Liver (tissue), 9 donors: ENCODE data around the gene WDR82. TPM values are rescaled to one million over a fixed set of nuclear protein-coding genes. Genes with fewer than 3 reads are reported as not detected.

ENCODE experiments used
- DNase-seq: peaks from one replicate; pipeline ENCODE4 v3.0.0-alpha.2; 2017; ENCODE audit warnings: low spot score
- H3K27ac ChIP-seq, 2 donors: one replicate each; pipeline ENCODE4 v1.7.0; 2013; ENCODE audit warnings: inconsistent platforms in 2 of 2, low read length in 2 of 2, control low read depth in 1 of 2, low read depth in 1 of 2, mild to moderate bottlenecking in 1 of 2
- H3K27me3 ChIP-seq, 4 donors: one replicate each; pipeline versions ENCODE4 v1.6.1 to v1.7.0; 2013; ENCODE audit warnings: low read length in 3 of 4, inconsistent platforms in 1 of 4, mild to moderate bottlenecking in 1 of 4, moderate library complexity in 1 of 4; ENCODE audit not compliant: control insufficient read depth in 4 of 4, insufficient read depth in 4 of 4
- H3K36me3 ChIP-seq, 4 donors: one replicate each; pipeline versions ENCODE4 v1.6.1 to v1.7.0; 2013; ENCODE audit warnings: low read length in 3 of 4, mild to moderate bottlenecking in 3 of 4, low read depth in 1 of 4, moderate library complexity in 1 of 4; ENCODE audit not compliant: control insufficient read depth in 4 of 4, insufficient read depth in 3 of 4
- H3K4me1 ChIP-seq, 4 donors: one replicate each; pipeline versions ENCODE4 v1.6.1 to v1.7.0; 2013; ENCODE audit warnings: low read length in 3 of 4, mild to moderate bottlenecking in 3 of 4, moderate library complexity in 1 of 4; ENCODE audit not compliant: control insufficient read depth in 4 of 4, insufficient read depth in 4 of 4
- H3K4me3 ChIP-seq, 3 donors: one replicate each; pipeline versions ENCODE4 v1.6.1 to v1.7.0; 2013; ENCODE audit warnings: low read length in 3 of 3, control low read depth in 1 of 3, low read depth in 1 of 3, mild to moderate bottlenecking in 1 of 3
- H3K9ac ChIP-seq, 2 donors: one replicate each; pipeline ENCODE4 v1.7.0; 2013; ENCODE audit warnings: low read length in 2 of 2, mild to moderate bottlenecking in 2 of 2, moderate library complexity in 2 of 2, control low read depth in 1 of 2, low read depth in 1 of 2
- H3K9me3 ChIP-seq, 4 donors: one replicate each; pipeline versions ENCODE4 v1.6.1 to v1.7.0; 2013; ENCODE audit warnings: low read length in 3 of 4; ENCODE audit not compliant: control insufficient read depth in 4 of 4
- EGR1 ChIP-seq, 2 donors: IDR thresholded peaks; 2 replicates each; pipeline ENCODE4 v1.6.1; 2016 to 2018; ENCODE audit warnings: antibody characterized with exemption in 2 of 2, low read depth in 2 of 2
- FOXA1 ChIP-seq: IDR thresholded peaks from 2 replicates; pipeline ENCODE4 v1.6.1; 2016; ENCODE audit warnings: antibody characterized with exemption
- FOXA2 ChIP-seq: IDR thresholded peaks from 2 replicates; pipeline ENCODE4 v1.6.1; 2016; ENCODE audit warnings: antibody characterized with exemption
- GABPA ChIP-seq, 2 donors: IDR thresholded peaks in 1 of 2; conservative IDR thresholded peaks in 1 of 2; 2 replicates each; pipeline ENCODE4 v1.6.1; 2016; ENCODE audit warnings: antibody characterized with exemption in 2 of 2, mild to moderate bottlenecking in 1 of 2, moderate library complexity in 1 of 2
- HNF4A ChIP-seq, 2 donors: conservative IDR thresholded peaks; 2 replicates each; pipeline ENCODE4 v1.6.1; 2016; ENCODE audit warnings: antibody characterized with exemption in 2 of 2, mild to moderate bottlenecking in 2 of 2
- HNF4G ChIP-seq: IDR thresholded peaks from 2 replicates; pipeline ENCODE4 v1.6.1; 2016; ENCODE audit warnings: antibody characterized with exemption
- JUND ChIP-seq, 2 donors: IDR thresholded peaks; 2 replicates each; pipeline ENCODE4 v1.6.1; 2016; ENCODE audit warnings: antibody characterized with exemption in 2 of 2
- NR2F2 ChIP-seq: IDR thresholded peaks from 2 replicates; pipeline ENCODE4 v1.6.1; 2016; ENCODE audit warnings: antibody characterized with exemption
- RAD21 ChIP-seq, 2 donors: IDR thresholded peaks; 2 replicates each; pipeline ENCODE4 v1.6.1; 2016; ENCODE audit warnings: antibody characterized with exemption in 2 of 2, mild to moderate bottlenecking in 2 of 2
- RXRA ChIP-seq, 2 donors: IDR thresholded peaks; 2 replicates each; pipeline ENCODE4 v1.6.1; 2017 to 2018; ENCODE audit warnings: antibody characterized with exemption in 2 of 2, mild to moderate bottlenecking in 1 of 2
- SP1 ChIP-seq: IDR thresholded peaks from 2 replicates; pipeline ENCODE4 v1.6.1; 2018; ENCODE audit warnings: antibody characterized with exemption, mild to moderate bottlenecking
- TAF1 ChIP-seq: conservative IDR thresholded peaks from 2 replicates; pipeline ENCODE4 v1.6.1; 2016; ENCODE audit warnings: antibody characterized with exemption, mild to moderate bottlenecking
- YY1 ChIP-seq: IDR thresholded peaks from 2 replicates; pipeline ENCODE4 v1.6.1; 2016; ENCODE audit warnings: antibody characterized with exemption, mild to moderate bottlenecking
- WGBS: extraction: QIAGEN DNeasy Blood & Tissue Kit; methylation state at CpG from one replicate; pipeline ENCODE4 v1.1.7; 2013; 5-methylcytosine and 5-hydroxymethylcytosine counted together
- polyA plus RNA-seq, 2 donors: library from polyadenylated mRNA; stranded (reverse) in 1 of 2; unstranded in 1 of 2; fragments of 200-250 nt in 1 of 2; fragments of >200 nt in 1 of 2; fragmentation: Nextera tagmentation in 1 of 2; extraction: Ambion mirVana in 1 of 2; gene quantifications; one replicate each; pipeline versions ENCODE4 v1.2.1 to v1.2.3, GENCODE V29; 2013 to 2015
- total RNA-seq, 2 donors: library from RNA; depleted of rRNA; stranded (reverse); fragments of >200 nt; gene quantifications; one replicate each; pipeline ENCODE4 v1.2.3, GENCODE V29; 2014
- TF ChIP-seq, protein P1 (sequence below): IDR thresholded peaks from 2 replicates; pipeline ENCODE4 v1.6.1; 2016; ENCODE audit warnings: antibody characterized with exemption
- TF ChIP-seq, protein P2 (sequence below): IDR thresholded peaks from 2 replicates; pipeline ENCODE4 v1.6.1; 2016; ENCODE audit warnings: antibody characterized with exemption, mild to moderate bottlenecking
- TF ChIP-seq, protein P3 (sequence below): IDR thresholded peaks from 2 replicates; pipeline ENCODE4 v1.6.1; 2016; ENCODE audit warnings: antibody characterized with exemption
- TF ChIP-seq, protein P4 (sequence below): fragments of 150-350 bp; IDR thresholded peaks from 2 replicates; pipeline ENCODE4 v1.5.1; 2017; ENCODE audit warnings: improper control_type of control experiment, low read depth, low read length; ENCODE audit not compliant: missing input control
- TF ChIP-seq, protein P5 (sequence below): IDR thresholded peaks from 2 replicates; pipeline ENCODE4 v1.6.1; 2016; ENCODE audit warnings: antibody characterized with exemption
- donor health status: healthy.
- donor health status: healthy.
- donor health status: healthy.
- donor health status: healthy.
- donor health status: healthy.

Gene WDR82
- total and polyA plus RNA-seq, 4 donors: 4.3 to 44.3 (median 25.5) TPM

DNA sequence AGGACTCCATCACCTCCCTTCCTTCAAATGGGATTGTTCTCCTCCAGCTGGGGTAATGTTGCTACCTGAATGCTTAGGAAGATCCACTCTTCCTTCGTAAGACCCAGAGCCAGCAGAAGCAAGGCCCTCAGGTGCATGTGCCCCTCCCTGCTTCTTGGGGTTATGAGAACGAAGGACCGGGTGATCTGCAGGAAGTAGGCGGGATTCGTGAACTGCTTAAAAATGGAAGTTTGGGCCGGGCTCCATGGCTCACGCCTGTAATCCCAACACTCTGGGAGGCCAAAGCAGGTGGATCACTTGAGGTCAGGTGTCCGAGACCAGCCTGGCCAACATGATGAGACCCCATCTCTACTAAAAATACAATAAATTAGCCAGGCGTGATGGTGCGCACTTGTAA, 61.0 kb downstream of the WDR82 start:
- 77% methylated on average over 10 of the region's 10 CpGs for WGBS
- H3K36me3 ChIP-seq: peaks cover 12 to 33% (median 29%) of the 10 kb centered on the region in 4 donors
- H3K9ac ChIP-seq: no peak overlapping the region
- H3K27me3 ChIP-seq: no peaks in the 10 kb centered on the region
- TF ChIP-seq GABPA (IDR thresholded peaks at IDR 0.05 in 1 of 2, conservative IDR thresholded peaks at IDR 0.05 in 1 of 2): no peak
- no peak for TF ChIP-seq TAF1
- no peak for TF ChIP-seq EGR1 (IDR thresholded peaks at IDR 0.05; ENCODE audit: low read depth in 2 of 2)
- TF ChIP-seq SP1: no peak
- no peak for TF ChIP-seq JUND (IDR thresholded peaks at IDR 0.05)
- TF ChIP-seq, protein P1, sequence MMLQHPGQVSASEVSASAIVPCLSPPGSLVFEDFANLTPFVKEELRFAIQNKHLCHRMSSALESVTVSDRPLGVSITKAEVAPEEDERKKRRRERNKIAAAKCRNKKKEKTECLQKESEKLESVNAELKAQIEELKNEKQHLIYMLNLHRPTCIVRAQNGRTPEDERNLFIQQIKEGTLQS: no peak
- TF ChIP-seq FOXA1: no peak
- TF ChIP-seq RAD21 (IDR thresholded peaks at IDR 0.05): no peak
- TF ChIP-seq, protein P2, sequence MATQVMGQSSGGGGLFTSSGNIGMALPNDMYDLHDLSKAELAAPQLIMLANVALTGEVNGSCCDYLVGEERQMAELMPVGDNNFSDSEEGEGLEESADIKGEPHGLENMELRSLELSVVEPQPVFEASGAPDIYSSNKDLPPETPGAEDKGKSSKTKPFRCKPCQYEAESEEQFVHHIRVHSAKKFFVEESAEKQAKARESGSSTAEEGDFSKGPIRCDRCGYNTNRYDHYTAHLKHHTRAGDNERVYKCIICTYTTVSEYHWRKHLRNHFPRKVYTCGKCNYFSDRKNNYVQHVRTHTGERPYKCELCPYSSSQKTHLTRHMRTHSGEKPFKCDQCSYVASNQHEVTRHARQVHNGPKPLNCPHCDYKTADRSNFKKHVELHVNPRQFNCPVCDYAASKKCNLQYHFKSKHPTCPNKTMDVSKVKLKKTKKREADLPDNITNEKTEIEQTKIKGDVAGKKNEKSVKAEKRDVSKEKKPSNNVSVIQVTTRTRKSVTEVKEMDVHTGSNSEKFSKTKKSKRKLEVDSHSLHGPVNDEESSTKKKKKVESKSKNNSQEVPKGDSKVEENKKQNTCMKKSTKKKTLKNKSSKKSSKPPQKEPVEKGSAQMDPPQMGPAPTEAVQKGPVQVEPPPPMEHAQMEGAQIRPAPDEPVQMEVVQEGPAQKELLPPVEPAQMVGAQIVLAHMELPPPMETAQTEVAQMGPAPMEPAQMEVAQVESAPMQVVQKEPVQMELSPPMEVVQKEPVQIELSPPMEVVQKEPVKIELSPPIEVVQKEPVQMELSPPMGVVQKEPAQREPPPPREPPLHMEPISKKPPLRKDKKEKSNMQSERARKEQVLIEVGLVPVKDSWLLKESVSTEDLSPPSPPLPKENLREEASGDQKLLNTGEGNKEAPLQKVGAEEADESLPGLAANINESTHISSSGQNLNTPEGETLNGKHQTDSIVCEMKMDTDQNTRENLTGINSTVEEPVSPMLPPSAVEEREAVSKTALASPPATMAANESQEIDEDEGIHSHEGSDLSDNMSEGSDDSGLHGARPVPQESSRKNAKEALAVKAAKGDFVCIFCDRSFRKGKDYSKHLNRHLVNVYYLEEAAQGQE: no peak
- no peak for TF ChIP-seq NR2F2
- no peak for TF ChIP-seq HNF4A (conservative IDR thresholded peaks at IDR 0.05)
- no peak for DNase-seq
- H3K4me3 ChIP-seq: no peak overlapping the region
- peaks cover 0 to 34% (median 16%) of the 10 kb centered on the region in 4 donors for H3K4me1 ChIP-seq
- H3K27ac ChIP-seq: peak overlapping the region; percentile 75 to 78
- H3K9me3 ChIP-seq: no peaks in the 10 kb centered on the region

DNA sequence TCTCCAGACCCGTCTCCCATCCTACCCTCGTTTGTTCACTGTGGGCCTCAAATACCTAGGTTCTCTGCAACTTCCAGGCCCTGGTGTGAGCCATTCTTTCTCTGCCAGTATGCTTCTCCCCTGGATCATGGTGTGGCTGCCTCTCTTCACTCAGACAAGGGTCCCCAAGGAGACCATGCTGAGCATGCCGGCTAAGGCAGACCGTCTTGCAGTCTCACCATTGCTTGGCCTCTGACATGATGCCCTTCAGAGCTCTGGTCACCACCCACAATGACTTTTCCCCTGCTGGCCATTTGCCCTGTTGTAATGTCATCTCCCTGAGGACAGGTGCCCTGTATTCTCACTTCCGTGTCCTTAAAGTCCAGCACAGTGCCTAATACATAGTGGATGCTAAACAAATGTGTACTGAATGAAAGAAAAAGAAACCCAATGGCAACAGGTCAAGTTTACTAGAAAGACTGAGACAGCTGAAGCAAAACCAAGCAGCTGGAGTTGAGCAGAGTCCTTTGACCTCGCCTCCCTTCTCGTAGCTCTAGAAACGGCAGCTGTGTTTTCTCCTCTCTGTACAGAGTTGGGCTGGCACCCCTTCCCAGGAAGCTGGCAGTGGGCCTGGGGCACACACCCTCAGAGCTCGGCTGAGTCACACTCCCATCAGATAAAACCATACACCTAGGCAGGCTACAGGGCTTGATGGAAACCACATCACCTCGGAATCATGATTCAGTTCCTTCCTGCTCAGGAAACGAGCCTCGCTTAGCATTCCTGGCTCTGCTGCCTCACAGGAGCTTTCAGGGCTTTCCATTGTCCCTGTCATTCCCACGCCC, 61.7 kb downstream of the WDR82 start:
- no peak overlapping the region for H3K4me3 ChIP-seq
- no peaks in the 10 kb centered on the region for H3K27me3 ChIP-seq
- TF ChIP-seq, protein P2: no peak
- TF ChIP-seq NR2F2 (peak; percentile 79), TAF1 (no peak), EGR1 (IDR thresholded peaks at IDR 0.05; ENCODE audit: low read depth in 2 of 2) (peak in 1 of 2 donors; percentile 38), YY1 (peak; percentile 58), HNF4G (no peak), JUND (IDR thresholded peaks at IDR 0.05) (peak; percentile 85 to 91), SP1 (peak; percentile 67), RAD21 (IDR thresholded peaks at IDR 0.05) (peak; percentile 2 to 11), RXRA (IDR thresholded peaks at IDR 0.05) (peak; percentile 84 to 93), GABPA (IDR thresholded peaks at IDR 0.05 in 1 of 2, conservative IDR thresholded peaks at IDR 0.05 in 1 of 2) (peak in 1 of 2 donors; percentile 32), FOXA2 (no peak), FOXA1 (no peak), HNF4A (conservative IDR thresholded peaks at IDR 0.05) (peak; percentile 62 to 74)
- TF ChIP-seq, protein P3, sequence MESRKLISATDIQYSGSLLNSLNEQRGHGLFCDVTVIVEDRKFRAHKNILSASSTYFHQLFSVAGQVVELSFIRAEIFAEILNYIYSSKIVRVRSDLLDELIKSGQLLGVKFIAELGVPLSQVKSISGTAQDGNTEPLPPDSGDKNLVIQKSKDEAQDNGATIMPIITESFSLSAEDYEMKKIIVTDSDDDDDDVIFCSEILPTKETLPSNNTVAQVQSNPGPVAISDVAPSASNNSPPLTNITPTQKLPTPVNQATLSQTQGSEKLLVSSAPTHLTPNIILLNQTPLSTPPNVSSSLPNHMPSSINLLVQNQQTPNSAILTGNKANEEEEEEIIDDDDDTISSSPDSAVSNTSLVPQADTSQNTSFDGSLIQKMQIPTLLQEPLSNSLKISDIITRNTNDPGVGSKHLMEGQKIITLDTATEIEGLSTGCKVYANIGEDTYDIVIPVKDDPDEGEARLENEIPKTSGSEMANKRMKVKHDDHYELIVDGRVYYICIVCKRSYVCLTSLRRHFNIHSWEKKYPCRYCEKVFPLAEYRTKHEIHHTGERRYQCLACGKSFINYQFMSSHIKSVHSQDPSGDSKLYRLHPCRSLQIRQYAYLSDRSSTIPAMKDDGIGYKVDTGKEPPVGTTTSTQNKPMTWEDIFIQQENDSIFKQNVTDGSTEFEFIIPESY: no peak
- TF ChIP-seq, protein P4, sequence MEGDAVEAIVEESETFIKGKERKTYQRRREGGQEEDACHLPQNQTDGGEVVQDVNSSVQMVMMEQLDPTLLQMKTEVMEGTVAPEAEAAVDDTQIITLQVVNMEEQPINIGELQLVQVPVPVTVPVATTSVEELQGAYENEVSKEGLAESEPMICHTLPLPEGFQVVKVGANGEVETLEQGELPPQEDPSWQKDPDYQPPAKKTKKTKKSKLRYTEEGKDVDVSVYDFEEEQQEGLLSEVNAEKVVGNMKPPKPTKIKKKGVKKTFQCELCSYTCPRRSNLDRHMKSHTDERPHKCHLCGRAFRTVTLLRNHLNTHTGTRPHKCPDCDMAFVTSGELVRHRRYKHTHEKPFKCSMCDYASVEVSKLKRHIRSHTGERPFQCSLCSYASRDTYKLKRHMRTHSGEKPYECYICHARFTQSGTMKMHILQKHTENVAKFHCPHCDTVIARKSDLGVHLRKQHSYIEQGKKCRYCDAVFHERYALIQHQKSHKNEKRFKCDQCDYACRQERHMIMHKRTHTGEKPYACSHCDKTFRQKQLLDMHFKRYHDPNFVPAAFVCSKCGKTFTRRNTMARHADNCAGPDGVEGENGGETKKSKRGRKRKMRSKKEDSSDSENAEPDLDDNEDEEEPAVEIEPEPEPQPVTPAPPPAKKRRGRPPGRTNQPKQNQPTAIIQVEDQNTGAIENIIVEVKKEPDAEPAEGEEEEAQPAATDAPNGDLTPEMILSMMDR: peak; percentile 4
- TF ChIP-seq, protein P1: peak; percentile 8
- TF ChIP-seq, protein P5, sequence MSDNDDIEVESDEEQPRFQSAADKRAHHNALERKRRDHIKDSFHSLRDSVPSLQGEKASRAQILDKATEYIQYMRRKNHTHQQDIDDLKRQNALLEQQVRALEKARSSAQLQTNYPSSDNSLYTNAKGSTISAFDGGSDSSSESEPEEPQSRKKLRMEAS: peak; percentile 72
- H3K9ac ChIP-seq: no peak overlapping the region
- no peaks in the 10 kb centered on the region for H3K9me3 ChIP-seq
- peak overlapping the region; percentile 75 to 78 for H3K27ac ChIP-seq
- peaks cover 17 to 39% (median 35%) of the 10 kb centered on the region in 4 donors for H3K36me3 ChIP-seq
- peaks cover 0 to 40% (median 19%) of the 10 kb centered on the region in 4 donors for H3K4me1 ChIP-seq
- 29% methylated on average over 13 of the region's 13 CpGs for WGBS
- no peak for DNase-seq
